ENCODE measurements around the gene CBFA2T2.
"Not testable (repeated sequence)": the region's sequence is repeated elsewhere in the genome, so short reads cannot be mapped to it uniquely, and the experiment has no call there.

Gene CBFA2T2

DNA sequence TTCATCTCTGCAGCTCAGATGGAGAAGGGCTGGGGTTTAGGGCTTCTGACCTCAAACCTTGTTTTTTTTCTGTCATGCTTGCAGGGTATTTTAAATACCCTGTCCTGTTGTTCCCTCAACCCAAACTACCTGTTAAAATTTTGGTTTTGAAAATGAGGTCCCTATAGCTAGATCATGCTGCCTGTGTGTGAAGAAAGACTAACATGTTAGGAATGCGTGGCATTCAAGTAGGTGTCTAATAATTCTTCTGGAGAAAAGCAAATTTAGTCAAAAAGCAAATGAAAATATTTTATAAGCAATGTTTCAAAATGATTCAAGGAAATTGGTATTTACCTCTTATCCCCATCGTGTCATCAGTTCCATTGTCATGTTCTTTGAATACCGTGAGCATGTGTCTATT is 95.1 kb downstream of the CBFA2T2 start:
- no peak for DNase-seq

DNA sequence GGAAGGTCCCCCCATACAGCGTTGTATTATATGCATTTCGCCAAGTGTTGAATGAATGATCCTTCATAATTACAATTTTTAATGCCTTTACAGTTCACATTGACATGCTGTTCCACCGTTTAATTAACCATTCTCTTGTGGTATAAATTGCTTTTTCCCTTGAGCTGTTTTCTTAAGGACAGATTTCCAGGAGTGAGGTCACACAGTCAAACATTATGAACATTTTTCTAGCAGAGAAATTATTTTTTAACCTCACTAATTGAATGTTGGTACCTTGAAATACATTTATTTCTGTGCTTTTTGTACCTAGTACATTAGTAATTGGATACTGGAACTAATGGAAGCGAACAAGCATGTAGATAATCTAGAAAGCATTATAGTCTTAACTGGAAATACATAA is 95.5 kb downstream of the CBFA2T2 start:
- no peak for DNase-seq

DNA sequence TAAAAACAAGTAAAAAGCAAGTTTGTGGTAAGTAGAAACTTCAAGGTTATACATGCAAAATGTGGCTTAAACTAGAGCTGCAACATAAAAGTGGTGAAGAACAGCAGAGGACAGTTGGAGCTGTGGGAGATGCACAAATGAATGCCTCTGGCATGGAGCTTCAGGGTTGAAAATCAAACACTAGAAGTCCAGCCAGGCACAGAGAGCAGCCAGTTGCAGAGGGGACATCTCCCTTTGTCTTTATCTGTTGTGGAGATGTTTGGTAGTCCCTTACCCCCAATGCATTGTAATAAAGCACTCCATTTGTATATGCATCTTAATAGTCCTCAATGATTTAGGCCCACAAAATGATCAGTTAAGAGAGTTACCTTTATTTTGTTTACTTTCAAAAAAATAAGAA is 99.2 kb downstream of the CBFA2T2 start:
- no peak for DNase-seq

DNA sequence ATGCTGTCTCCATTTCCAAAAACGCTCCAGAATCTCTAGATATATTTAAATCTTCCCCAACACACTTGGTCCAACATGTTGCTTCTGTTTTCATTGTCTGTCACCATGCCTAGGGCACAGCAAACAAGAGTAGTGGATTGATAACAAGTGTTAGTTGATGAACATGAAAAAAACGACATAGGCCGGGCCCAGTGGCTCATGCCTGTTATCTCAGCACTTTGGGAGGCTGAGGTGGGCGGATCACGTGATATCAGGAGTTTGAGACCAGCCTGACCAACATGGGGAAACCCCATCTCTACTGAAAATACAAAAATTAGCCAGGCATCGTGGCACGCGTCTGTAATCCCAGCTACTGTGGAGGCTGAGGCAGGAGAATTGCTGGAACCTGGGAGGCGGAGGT is 102.0 kb downstream of the CBFA2T2 start:
- DNase-seq = not testable (repeated sequence)

DNA sequence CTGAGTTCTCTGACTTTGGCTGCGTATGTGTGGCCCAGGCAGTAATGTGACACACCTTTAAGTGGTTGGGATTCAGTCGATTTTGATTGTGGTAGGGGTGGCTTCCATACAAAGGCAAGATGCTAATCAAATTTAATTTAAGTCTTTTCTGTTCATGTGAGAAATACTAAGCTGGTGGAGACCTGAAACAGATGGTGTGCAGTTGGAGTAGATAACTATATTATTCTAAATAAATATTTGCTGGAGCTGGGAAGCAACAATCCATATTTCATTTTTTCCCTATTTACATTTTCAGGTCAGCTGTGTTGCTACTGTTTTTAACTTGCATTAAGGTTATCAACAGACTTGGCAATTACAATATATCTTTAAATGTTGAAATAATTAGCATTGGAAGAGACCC is 104.8 kb downstream of the CBFA2T2 start:
- no peak for DNase-seq

DNA sequence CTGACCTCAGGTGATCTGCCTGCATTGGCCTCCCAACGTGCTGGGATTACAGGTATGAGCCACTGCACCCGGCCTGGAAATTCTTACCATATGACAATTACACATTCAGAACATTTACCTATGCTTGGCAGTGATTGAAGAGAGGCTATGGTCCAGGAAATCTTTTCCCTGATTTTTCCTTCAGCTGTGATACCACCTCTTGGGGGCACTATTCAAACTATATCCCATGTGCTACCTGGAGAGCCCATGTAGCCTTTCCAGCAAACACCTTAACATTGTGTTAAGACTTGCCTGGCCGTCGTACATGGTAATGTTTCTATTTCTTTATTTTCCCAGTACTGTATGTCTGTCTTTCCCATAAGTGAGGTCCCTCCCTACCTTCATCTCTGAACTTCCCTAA is 110.5 kb downstream of the CBFA2T2 start:
- DNase-seq = no peak

DNA sequence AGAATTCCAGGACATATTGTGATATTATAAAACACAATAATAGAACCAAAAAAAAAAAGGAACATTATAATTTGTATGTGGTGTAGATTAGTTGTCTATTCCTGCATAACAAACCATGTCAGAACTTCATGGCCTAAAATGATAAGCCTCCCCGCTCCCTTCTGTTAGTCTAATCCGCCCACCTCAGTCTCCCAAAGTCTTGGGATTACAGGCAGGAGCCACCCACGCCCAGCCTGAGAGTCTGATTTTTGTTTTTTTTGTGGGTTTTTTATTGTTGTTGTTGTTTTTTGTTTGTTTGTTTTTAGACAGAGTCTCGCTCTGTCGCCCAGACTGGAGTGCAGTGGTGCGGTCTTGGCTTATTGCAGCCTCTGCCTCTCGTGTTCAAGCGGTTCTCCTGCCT is 111.1 kb downstream of the CBFA2T2 start:
- DNase-seq = no peak

DNA sequence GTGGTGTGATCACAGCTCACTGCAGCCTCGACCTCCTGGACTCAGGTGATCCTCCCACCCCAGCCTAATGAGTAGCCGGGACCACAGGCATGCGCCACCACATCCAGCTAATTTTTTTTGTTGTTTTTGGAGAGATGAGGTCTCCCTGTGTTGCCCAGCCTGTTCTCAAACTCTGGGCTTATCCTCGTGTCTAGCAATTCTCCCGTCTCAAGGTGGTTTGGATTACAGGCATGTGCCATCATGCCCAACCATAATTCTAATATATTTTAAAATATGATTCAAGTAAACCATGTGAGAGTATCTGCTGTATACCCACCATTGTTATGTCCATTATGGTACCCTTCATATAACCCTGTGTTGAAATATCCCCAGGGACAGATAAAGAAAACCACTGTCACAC is 112.0 kb downstream of the CBFA2T2 start:
- DNase-seq = no peak

DNA sequence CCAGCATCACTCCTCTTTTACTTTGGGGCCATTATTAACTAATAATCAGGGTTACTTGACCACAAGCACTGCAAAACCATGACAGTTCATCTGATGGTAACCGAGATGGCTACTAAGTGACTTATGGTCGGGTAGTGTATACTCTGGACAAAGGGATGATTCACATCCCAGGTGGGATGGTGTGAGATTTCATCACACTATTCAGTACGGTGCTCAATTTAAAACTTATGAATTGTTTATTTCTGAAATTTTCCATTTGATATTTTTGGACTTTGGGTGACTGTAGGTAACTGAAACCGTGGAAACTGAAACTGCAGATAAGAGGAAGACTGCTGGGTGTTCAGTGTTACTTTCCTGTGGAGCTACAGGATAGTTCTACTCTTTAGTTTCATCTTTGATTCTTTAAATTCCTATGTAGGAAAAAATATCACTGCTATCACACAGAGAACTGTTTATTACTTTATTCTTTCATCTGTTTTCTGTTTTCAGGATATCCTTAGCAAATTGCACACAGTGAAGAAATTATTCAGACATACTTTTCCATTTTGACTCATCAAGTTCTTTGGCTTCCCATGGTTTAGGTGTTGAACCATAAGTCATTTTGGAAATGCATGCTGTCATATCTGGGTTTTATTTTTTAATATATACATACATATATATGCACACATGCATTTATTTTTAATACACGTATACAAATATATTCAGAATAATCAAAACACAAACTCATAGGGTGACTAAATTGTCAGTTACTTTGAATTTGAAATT is 113.1 kb downstream of the CBFA2T2 start:
- DNase-seq = no peak

DNA sequence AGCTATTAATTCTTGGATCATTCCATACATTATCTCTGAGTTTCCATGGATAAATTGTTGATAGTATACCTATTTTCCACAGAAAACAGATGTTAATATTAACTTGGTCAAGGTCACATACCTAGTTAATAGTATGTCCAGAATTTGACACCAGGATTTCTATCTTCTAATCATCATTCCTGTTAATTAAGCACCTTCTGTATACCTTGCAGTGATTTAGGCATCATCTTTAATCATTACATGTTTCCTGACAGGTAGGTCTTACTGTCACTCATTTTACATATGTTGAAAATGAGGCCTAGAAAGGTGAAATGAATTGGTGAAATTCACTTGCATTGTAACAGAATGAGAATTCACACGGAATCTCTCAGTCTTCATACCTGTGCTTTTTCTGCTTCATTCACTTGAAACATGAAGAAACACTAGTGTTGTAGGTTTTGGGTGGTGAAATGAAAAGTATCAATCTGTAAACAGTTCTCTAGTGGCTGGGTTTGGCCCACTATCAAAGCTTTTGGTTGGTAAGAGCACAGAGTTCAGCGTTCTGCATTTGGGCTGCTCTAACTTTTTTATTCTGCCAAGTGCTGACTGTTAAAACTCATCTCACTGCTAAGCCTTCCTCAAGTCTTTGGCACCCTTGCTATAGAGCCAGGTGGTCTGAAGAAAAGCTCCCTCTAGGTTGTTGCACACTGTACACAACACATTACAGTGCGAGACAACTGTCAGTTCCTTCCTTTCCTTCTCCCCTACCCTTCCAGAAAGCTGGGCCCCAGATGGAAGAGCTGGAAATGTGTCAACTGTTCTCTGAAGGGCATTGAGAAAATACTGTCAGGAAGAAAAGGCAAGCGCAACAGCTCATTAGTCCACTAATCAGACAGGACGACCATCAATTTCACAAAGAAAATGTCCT is 114.4 kb downstream of the CBFA2T2 start:
- no peak for DNase-seq

DNA sequence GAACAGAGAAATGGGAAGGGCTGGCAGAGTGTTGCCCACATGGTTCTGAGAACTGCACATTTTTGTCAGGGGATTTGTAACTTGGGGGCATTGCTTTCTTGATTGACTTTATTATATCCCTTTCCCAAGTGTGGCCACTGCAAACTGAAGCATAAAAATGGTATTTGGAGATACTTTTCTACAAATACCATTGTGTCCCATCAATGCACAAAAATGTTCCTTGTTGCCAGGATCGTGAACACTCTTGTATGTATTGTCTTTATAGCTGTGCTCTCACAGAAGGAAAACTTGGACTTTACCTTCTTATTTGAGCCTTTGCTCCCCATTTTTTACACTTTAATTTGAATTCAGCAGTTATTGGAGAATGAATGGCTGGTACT is 115.1 kb downstream of the CBFA2T2 start:
- DNase-seq = no peak

DNA sequence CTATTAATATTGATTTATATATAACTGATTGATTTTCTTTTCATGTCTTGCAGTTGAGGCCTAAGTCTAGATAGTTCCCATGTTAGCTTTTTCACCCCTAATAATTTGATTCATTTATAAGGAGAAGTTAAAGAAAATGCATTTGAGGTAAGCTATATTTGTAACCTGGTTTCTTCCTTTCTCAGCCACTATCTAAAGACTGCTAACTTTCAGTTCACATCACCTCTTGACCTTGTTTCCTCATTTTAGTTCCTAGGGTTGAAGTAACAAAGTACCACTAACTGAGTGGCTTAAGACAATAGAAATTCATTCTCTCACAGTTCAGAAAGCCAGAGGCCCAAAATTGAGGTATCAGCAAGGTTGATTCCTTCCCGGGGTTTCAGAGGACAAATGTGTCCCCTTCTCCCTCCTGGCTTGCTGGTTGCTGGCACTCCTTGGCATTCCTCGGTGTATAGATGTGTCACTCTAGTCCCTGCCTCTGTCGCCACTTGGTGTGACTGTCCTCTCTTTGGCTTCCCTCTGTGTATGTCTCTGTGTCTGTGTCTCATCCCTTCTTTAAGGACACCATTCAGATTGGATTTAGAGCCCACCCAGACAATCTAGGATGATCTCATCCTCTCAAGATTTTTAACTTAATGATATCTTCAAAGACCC is 116.3 kb downstream of the CBFA2T2 start:
- DNase-seq = no peak

DNA sequence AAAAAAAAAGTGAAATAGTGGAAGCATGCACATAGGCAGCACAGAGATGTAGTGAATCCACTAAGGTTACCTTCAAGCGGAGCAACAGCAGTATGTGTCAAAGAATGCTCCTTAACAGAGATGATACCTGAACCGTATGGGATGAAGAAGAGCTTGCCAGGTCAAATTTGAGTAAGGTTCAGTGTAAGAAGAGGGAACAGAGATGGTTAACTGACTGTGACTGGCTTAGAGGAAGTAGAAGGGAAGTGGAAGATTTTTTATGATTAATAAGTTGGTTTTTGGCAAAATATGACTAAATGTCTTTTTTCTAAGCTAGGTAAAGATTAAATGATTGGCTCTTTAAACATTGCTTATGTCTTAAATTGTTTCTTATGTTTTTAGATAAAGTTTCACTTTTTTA is 119.6 kb downstream of the CBFA2T2 start:
- no peak for DNase-seq

DNA sequence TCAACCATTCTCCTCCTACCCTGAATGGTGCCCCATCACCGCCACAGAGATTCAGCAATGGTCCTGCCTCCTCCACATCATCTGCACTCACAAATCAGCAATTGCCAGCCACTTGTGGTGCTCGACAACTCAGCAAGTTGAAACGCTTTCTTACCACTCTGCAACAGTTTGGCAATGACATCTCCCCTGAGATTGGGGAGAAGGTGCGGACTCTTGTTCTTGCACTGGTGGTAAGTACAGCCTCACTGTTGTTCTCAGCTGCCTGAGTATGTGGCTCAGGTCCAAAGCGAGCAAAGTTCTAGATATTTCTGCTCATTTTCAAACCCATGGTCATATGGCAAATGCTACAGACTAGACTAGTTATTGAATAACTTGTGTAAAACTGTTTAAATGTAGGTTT is 121.2 kb downstream of the CBFA2T2 start:
- no peak for DNase-seq

DNA sequence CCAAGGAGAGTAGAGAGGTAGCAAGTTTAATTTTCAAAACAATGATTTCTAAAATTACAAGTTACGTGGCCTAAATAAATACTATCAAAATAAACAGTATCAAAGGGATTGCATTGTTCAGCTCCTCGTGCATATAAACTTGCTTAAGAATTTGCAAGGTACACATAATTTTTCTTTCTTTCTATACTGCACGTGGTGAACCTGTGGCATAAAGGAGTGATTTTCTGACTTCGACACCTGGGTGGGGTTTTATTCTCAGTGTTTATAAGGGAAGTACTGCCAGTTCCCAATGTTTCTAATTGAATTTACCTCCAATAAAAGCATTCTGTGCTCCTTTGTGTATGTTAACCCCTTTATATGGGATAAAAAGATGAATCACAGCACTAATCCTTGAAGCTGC is 122.1 kb downstream of the CBFA2T2 start:
- DNase-seq = no peak

DNA sequence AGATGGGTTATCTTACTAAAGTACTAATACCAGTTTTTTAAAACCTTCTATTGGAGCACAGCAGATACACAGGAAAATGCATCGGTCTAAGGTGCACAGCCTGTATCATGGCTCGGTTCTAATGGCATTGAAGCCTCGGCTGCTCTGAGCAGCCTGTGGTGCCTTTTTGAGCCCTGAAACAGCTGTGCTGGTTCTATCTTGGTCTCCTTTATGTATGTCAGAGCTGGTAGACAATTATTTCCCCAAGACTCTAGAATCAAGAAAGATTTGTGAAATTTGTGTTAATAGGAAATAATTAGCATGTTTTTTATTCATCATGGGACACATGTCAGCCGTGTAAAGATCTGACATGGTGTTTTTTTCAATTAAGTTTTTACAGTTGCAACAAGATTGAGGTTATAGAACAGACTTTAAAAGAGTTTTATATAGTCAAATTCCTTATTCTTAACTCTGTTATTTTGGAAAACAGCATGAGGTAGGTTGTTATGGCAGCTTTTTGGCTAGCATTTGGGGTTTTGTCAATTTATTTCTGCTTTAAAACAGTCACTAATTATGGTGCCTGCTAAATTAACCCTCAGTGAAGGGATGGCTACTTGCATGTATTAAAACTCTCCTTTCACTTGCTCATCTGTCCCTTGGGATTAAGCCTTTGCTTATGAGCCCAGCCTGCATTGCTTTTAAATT is 132.0 kb downstream of the CBFA2T2 start:
- DNase-seq = no peak

DNA sequence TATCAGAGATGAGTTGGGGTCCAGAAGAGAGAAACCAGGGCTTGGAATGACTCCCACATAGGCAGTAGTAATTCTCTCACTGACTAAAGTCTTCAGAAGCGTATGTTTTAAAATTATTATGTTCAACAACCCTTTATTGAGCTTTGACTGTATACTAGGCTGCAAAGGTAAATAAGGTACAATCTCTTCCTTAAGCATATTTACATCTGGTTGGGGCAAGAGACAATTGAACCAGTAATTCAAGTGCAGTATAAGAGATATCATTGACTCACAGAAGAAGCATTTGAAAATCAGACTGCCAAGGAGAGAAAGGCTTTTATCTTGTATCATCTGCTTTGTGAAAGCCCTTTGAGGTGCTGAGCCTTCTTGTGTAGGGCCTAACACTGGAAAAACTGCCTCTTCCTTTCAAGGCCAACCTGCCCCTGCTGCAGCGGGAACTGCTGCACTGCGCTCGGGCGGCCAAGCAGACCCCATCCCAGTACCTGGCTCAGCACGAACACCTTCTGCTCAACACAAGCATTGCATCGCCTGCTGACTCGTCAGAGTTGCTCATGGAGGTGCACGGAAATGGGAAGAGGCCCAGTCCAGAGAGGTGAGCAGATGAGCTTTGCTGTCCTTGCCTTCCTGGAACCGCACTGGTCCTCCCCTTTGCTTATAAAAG is 132.9 kb downstream of the CBFA2T2 start:
- no peak for DNase-seq

DNA sequence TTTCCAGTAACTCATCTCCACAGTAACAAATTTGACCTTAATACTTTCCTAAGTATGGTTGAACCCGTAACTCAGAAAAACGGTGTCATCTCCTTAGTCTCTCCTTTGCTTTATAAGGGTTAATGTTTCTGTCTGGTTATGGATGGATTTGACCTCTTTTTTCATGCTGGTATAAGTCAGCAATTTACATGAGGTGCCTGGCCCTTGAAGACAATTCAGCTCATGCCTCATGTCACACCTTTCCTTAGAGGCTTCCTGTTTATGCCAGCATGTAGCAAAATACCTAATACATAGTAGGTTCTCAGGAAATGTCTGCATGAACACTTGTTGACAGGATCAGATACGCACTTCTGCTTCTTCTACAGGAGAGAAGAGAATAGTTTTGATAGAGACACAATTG is 134.5 kb downstream of the CBFA2T2 start:
- no peak for DNase-seq

DNA sequence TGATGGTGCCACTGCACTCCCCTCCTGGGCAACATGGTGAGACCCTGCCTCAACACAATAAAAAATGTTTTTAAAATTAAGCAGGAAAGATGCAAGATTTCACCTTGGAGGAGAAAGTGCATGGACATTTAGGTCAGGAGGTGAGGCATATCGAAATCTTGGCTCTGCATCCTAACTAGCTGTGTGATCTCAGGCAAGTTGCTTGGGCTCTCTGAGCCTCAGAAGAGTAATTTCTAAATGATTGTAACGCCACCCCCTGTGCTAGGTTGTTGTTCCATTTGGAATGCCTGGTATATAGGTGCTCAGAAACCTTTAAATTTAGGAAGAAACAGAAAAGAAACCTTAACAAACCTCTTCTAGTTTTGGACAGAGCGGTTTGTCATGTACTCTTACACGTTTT is 136.3 kb downstream of the CBFA2T2 start:
- DNase-seq = no peak

DNA sequence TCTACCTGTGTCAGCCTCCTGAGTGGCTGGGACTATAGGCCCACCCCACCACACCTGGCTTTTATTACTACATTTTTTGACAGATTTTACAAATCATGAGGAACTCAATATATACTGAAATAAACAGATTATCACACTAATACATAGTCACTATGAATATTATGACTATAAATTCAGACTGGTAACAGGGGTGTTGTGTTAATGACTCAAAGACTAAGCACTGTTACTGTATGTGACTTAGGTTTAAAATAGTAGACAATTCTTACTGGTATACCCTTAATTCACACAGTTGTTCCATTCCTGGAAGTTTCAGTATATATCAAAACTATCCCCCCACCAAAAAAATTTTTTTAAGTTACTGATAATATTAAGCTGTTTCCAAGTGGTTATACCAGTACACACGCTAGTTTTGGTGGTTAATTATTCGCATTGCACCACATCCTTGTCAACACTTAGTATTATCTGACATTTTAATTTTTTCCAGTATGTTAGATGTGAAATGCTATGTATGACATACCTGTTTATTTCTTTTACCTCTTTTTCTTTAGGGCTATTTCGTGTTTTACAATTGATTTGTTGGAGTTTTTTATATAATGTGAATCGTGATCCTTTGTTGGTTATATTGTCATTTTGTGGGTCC is 137.8 kb downstream of the CBFA2T2 start:
- DNase-seq = no peak

DNA sequence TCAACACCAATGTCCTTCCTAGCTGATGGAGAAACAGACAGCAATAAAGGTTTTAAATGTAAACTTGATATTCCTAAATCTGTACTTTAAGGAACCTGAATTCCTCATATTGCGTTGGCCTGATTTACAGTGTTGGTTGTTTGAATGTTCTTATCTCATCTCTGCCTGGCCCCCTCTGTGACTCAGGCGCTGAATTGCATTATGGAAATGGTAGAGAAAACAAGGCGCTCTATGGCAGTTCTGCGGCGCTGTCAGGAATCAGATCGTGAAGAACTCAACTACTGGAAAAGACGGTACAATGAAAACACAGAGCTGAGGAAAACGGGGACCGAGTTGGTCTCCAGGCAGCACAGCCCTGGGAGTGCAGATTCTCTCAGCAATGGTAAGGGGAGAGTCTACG is 139.6 kb downstream of the CBFA2T2 start:
- DNase-seq = no peak

DNA sequence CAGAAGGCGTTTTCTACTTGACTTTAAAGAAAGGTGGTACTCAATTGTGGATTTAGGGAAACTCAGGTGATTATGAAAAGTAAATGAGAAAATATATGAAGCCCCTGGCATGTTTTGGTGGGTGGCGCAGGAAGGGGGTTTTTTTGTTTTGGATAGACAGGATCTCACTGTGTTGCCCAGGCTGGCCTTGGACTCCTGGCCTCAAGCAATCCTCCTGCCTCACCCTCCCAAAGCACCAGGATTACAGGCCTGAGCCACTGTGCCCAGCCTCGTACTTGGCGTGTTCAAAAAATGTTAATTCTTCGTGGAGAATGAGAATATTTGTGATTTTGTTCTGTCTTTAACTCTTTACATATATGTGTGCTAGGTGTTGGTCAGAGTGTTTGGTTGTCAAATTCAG is 140.1 kb downstream of the CBFA2T2 start:
- no peak for DNase-seq

Data from NCI-H2107 (cell line).